ENCODE results near the gene ZNF692.

DNA sequence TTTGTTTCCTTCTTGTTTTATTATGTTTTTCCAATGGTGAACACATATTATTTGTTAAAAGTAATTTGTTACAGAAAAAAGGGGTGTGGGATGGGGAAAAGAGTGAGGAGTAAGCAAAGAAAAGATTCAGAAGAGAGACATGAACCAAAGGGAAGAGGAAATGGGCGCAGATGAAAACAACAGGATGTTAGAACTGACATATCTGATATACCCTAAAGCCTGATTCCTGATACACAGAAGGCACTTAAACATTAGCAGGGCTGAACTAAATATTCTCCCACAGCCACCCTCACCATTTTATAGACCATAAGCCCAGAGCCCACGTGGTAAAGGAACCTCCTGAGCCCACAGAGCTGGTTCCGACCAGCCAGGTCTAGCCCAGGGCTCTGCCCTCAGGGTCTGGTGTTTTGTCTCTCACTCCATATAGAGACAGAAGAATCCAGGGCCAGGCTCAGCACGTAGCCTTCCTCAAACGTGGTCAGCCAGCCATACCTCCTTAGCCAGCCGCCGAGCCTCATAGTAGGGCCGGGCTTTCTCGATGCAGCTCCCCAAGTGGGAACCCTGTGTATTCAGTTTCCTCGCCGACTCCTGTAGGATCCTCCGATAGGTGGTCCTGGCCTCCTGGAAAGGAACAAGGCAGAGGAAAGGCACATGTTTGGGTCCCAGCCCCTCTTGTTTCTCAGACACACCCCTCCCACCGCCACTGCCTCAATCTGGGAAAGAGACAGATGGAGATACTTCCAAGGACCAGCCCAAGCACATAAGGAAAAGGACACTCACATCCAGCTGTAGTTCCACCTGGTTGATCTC is 42.6 kb downstream of the ZNF692 start:
- TF ChIP-seq CREB1 (IDR thresholded peaks at IDR 0.05; ENCODE audit: low read depth) (no peak), RAD21 (IDR thresholded peaks at IDR 0.05; ENCODE audit: low read depth) (no peak), TEAD4 (IDR thresholded peaks at IDR 0.05) (no peak), YY1 (IDR thresholded peaks at IDR 0.05; ENCODE audit: low read depth) (no peak), TAF1 (IDR thresholded peaks at IDR 0.05; ENCODE audit: low read depth) (no peak)
- TF ChIP-seq, protein P1, sequence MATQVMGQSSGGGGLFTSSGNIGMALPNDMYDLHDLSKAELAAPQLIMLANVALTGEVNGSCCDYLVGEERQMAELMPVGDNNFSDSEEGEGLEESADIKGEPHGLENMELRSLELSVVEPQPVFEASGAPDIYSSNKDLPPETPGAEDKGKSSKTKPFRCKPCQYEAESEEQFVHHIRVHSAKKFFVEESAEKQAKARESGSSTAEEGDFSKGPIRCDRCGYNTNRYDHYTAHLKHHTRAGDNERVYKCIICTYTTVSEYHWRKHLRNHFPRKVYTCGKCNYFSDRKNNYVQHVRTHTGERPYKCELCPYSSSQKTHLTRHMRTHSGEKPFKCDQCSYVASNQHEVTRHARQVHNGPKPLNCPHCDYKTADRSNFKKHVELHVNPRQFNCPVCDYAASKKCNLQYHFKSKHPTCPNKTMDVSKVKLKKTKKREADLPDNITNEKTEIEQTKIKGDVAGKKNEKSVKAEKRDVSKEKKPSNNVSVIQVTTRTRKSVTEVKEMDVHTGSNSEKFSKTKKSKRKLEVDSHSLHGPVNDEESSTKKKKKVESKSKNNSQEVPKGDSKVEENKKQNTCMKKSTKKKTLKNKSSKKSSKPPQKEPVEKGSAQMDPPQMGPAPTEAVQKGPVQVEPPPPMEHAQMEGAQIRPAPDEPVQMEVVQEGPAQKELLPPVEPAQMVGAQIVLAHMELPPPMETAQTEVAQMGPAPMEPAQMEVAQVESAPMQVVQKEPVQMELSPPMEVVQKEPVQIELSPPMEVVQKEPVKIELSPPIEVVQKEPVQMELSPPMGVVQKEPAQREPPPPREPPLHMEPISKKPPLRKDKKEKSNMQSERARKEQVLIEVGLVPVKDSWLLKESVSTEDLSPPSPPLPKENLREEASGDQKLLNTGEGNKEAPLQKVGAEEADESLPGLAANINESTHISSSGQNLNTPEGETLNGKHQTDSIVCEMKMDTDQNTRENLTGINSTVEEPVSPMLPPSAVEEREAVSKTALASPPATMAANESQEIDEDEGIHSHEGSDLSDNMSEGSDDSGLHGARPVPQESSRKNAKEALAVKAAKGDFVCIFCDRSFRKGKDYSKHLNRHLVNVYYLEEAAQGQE (IDR thresholded peaks at IDR 0.05; ENCODE audit: low read depth) = no peak

Measured in Ishikawa (cell line).